Transverse colon (tissue), 4 donors: ENCODE results near the gene GPER1. TPM values are rescaled to one million over a fixed set of nuclear protein-coding genes. Genes with fewer than 3 reads are reported as not detected.
"Not testable (repeated sequence)": the region's sequence is repeated elsewhere in the genome, so short reads cannot be mapped to it uniquely, and the experiment has no call there.

Experiments used
- DNase-seq: peaks from one replicate; pipeline ENCODE4 v3.0.0-alpha.2; 2019
- H3K27ac ChIP-seq, 4 donors: fragments of 200-600 bp; sonication (generic); 2 replicates each; pipeline ENCODE4 v1.5.1; 2016 to 2018; ENCODE audit warnings: inconsistent platforms in 4 of 4
- H3K27me3 ChIP-seq: fragments of 200-600 bp; sonication (generic); 2 replicates; pipeline ENCODE4 v1.5.1; 2017; ENCODE audit warnings: inconsistent platforms
- H3K36me3 ChIP-seq, 4 donors: fragments of 200-600 bp; sonication (generic); 2 replicates each; pipeline ENCODE4 v1.5.1; 2017 to 2019; ENCODE audit warnings: inconsistent platforms in 4 of 4
- H3K4me1 ChIP-seq, 4 donors: fragments of 200-600 bp; sonication (generic); 2 replicates each; pipeline ENCODE4 v1.5.1; 2017 to 2020; ENCODE audit warnings: inconsistent platforms in 4 of 4
- H3K4me3 ChIP-seq, 4 donors: fragments of 200-600 bp; sonication (generic); 1 replicate in 1 of 4; 2 replicates in 3 of 4; pipeline versions ENCODE4 v1.5.1 to v1.6.1; 2017 to 2019; ENCODE audit warnings: inconsistent platforms in 4 of 4
- H3K9me3 ChIP-seq, 2 donors: fragments of 200-600 bp; sonication (generic); 2 replicates each; pipeline ENCODE4 v1.5.1; 2017 to 2019; ENCODE audit warnings: inconsistent platforms in 2 of 2
- CTCF ChIP-seq, 5 experiments: fragments of 200-600 bp in 3 of 5; fragments of 450-650 bp in 2 of 5; sonication (generic) in 3 of 5; IDR thresholded peaks; 1 replicate in 2 of 5; 2 replicates in 3 of 5; pipeline ENCODE4 v1.5.1; 2016 to 2017; ENCODE audit warnings: antibody characterized with exemption in 5 of 5, inconsistent platforms in 3 of 5, mild to moderate bottlenecking in 2 of 5, moderate library complexity in 1 of 5
- EP300 ChIP-seq: sonication (generic); formaldehyde crosslinking; IDR thresholded peaks from one replicate; pipeline ENCODE4 v1.6.1; 2017; ENCODE audit warnings: antibody characterized with exemption, low read depth
- POLR2A ChIP-seq: fragments of 450-650 bp; IDR thresholded peaks from one replicate; pipeline ENCODE4 v1.6.1; 2016; ENCODE audit warnings: antibody characterized with exemption, mild to moderate bottlenecking, moderate library complexity
- POLR2AphosphoS5 ChIP-seq, 3 donors: sonication (generic); formaldehyde crosslinking; IDR thresholded peaks; one replicate each; pipeline ENCODE4 v1.6.1; 2016; ENCODE audit warnings: antibody characterized with exemption in 3 of 3
- WGBS, 2 donors: methylation state at CpG; one replicate each; pipeline ENCODE4 v1.1.5; 2018; ENCODE audit warnings: low coverage in 1 of 2; 5-methylcytosine and 5-hydroxymethylcytosine counted together
- in situ Hi-C, 4 donors: fragments of 200-750 bp; cut with MboI; loops; one replicate each; pipeline versions ENCODE4 v1.15.0 to v1.15.1; 2017; ENCODE audit warnings: low sequenced_read_pairs in 3 of 4, low pct_ligation_motif_present in 1 of 4, low pct_unique_long_range_greater_than_20kb in 1 of 4
- intact Hi-C: fragments of 100-400 bp; cut with DNase I; formaldehyde crosslinking; loops from one replicate; pipeline ENCODE4 v1.15.1; 2023; ENCODE audit warnings: low total_unique reads
- total RNA-seq, 4 donors: library from RNA; depleted of rRNA; stranded (reverse); fragments of >200 nt; gene quantifications; one replicate each; pipeline ENCODE4 v1.1.0, GENCODE V29; 2016

The GPER1 gene
- total RNA-seq, 4 donors from 2014 or later = 2.2 to 33.7 (median 11.7) TPM

GRCh38 chr7:1070544-1071011 lies 17.3 kb upstream of the GPER1 start:
- no peak for DNase-seq
- peaks cover 5 to 6% (median 6%) of the 10 kb centered on the region in 4 donors for H3K4me1 ChIP-seq
- H3K9me3 ChIP-seq = no peaks in the 10 kb centered on the region
- intact Hi-C loops (no loop called here), in situ Hi-C loops (no loop called here)
- H3K27ac ChIP-seq = no peak overlapping the region
- no peaks in the 10 kb centered on the region for H3K27me3 ChIP-seq
- no peak overlapping the region for H3K4me3 ChIP-seq
- no peaks in the 10 kb centered on the region for H3K36me3 ChIP-seq
- TF ChIP-seq CTCF (IDR thresholded peaks at IDR 0.05) (no peak), EP300 (no peak)
- 94 to 96% methylated on average over 5 to 42 of the region's 42 CpGs for WGBS, 2 donors

GRCh38 chr7:1071731-1072254 lies 16.1 kb upstream of the GPER1 start:
- no peak overlapping the region for H3K4me3 ChIP-seq
- H3K27ac ChIP-seq = no peak overlapping the region
- in situ Hi-C loops = no loop called here
- 96% methylated on average over 19 of the region's 19 CpGs; no CpG with 5 or more reads in 1 of the 2 donors for WGBS, 2 donors
- H3K27me3 ChIP-seq = no peaks in the 10 kb centered on the region
- no peaks in the 10 kb centered on the region for H3K9me3 ChIP-seq
- intact Hi-C loops = no loop called here
- no peak for DNase-seq
- H3K4me1 ChIP-seq = no peaks in the 10 kb centered on the region
- H3K36me3 ChIP-seq = no peaks in the 10 kb centered on the region
- TF ChIP-seq POLR2A = no peak
- no peak for TF ChIP-seq CTCF (IDR thresholded peaks at IDR 0.05)
- no peak for TF ChIP-seq EP300
- TF ChIP-seq POLR2AphosphoS5 (IDR thresholded peaks at IDR 0.05) = no peak

GRCh38 chr7:1073142-1073977 lies 14.6 kb upstream of the GPER1 start:
- 24 to 76% methylated on average over 5 to 37 of the region's 61 CpGs for WGBS, 2 donors
- no peaks in the 10 kb centered on the region for H3K9me3 ChIP-seq
- H3K4me1 ChIP-seq = peaks cover 0 to 2% (median 0%) of the 10 kb centered on the region in 4 donors
- in situ Hi-C loops (no loop called here), intact Hi-C loops (no loop called here)
- H3K4me3 ChIP-seq = no peak overlapping the region
- no peak for DNase-seq
- no peaks in the 10 kb centered on the region for H3K27me3 ChIP-seq
- no peaks in the 10 kb centered on the region for H3K36me3 ChIP-seq
- H3K27ac ChIP-seq = no peak overlapping the region
- no peak for TF ChIP-seq CTCF (IDR thresholded peaks at IDR 0.05)
- no peak for TF ChIP-seq POLR2A
- no peak for TF ChIP-seq POLR2AphosphoS5 (IDR thresholded peaks at IDR 0.05)
- no peak for TF ChIP-seq EP300

GRCh38 chr7:1074018-1074417 lies 13.9 kb upstream of the GPER1 start:
- H3K4me3 ChIP-seq, intact Hi-C loops, H3K4me1 ChIP-seq, H3K27ac ChIP-seq, H3K9me3 ChIP-seq, H3K36me3 ChIP-seq, DNase-seq, H3K27me3 ChIP-seq, in situ Hi-C loops: not testable (repeated sequence)
- 100% methylated on average over 5 of the region's 43 CpGs; no CpG with 5 or more reads in 1 of the 2 donors for WGBS, 2 donors
